Mesodermal cell (in vitro differentiated cells): ENCODE data around the gene GADD45A.

Source experiments
- H3K27ac ChIP-seq: 2 replicates; pipeline ENCODE4 v1.7.0; 2013; ENCODE audit warnings: mild to moderate bottlenecking, low read depth, low read length, moderate library complexity; ENCODE audit not compliant: severe bottlenecking
- H3K36me3 ChIP-seq: 2 replicates; pipeline ENCODE4 v1.7.1; 2013; ENCODE audit warnings: mild to moderate bottlenecking, low read length, moderate library complexity; ENCODE audit not compliant: control insufficient read depth, insufficient read depth
- H3K4me1 ChIP-seq: one replicate; pipeline ENCODE4 v1.7.1; 2013; ENCODE audit warnings: mild to moderate bottlenecking, low read length; ENCODE audit not compliant: insufficient read depth, control insufficient read depth, poor library complexity, severe bottlenecking
- H3K4me3 ChIP-seq: 2 replicates; pipeline ENCODE4 v1.7.0; 2013; ENCODE audit warnings: low read length, control low read depth, mild to moderate bottlenecking; ENCODE audit not compliant: insufficient read depth, poor library complexity, severe bottlenecking; ENCODE audit errors: extremely low read depth
- H3K9me3 ChIP-seq: 2 replicates; pipeline ENCODE4 v1.7.1; 2013; ENCODE audit warnings: mild to moderate bottlenecking, low read length, moderate library complexity; ENCODE audit not compliant: control insufficient read depth
- WGBS, 2 experiments: methylation state at CpG; one replicate each; pipeline ENCODE4 v1.1.5; 2013; ENCODE audit warnings: missing lambda C conversion rate in 2 of 2; ENCODE audit not compliant: insufficient coverage in 2 of 2; 5-methylcytosine and 5-hydroxymethylcytosine counted together

GADD45A gene

DNA sequence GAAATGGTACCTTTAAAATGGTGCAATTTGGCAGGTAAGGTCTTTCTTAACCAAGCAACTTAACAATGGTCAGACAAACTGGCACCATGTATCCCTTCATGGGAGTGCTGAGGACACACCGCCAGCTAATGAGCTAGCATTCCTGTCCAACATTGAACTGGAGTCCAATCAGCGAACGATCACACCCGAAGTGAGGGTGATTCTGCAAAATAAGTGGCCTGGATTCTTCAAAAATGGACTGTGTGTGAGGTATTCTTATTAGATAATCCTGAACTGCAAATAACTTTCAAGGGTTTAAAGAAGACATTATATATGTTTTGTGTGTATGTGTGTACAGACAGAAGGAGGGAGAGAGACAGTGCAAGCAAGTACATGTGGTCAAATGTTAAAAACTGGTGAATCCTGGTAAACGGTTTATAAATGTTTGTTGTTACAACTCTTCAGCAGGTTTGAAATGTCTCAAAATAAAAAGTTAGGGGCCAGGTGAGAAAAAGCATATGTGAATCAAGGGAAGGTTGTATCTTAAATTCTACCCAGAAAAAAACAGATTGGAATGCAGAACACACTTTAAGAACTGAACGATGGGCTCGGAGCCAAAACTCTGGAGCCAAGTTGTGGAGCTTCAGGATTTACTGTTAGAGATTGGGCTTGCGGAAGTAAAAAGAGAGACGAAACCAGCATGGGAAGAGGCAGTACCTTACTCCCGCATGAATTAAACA, 20.9 kb downstream of the GADD45A start:
- Histone ChIP-seq H3K4me1 (peaks cover 26% of the 10 kb centered on the region), H3K9me3 (no peaks in the 10 kb centered on the region), H3K27ac (no peak overlapping the region), H3K36me3 (peaks cover 32% of the 10 kb centered on the region), H3K4me3 (no peak overlapping the region)
- WGBS, 2 experiments = 91 to 96% methylated on average over 7 to 10 of the region's 10 CpGs

DNA sequence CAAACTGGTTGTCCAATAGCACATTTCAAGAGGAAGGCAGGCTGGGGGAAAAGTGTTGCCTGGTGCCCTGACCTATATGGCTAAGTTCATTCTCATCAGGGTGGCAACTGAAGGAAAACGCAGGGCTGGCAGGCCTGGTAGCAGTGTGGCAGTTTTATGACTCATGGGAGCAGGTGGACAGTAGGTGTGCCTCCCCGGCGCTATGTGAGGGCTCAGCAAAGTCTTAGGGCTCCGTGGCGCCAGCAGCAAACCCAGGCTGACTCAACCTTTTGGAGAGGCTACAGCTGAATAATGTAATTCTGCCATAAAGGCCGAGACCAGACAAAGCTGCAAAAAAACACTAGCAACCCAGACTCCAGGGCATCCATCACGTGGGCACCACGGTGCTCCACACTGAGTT, 23.6 kb downstream of the GADD45A start:
- no peaks in the 10 kb centered on the region for H3K9me3 ChIP-seq
- 98 to 99% methylated on average over 5 to 8 of the region's 8 CpGs for WGBS, 2 experiments
- H3K4me3 ChIP-seq = no peak overlapping the region
- peaks cover 43% of the 10 kb centered on the region for H3K4me1 ChIP-seq
- no peak overlapping the region for H3K27ac ChIP-seq
- H3K36me3 ChIP-seq = peaks cover 30% of the 10 kb centered on the region

- Histone ChIP-seq H3K4me3 (no peak overlapping the region), H3K9me3 (no peaks in the 10 kb centered on the region), H3K4me1 (peaks cover 52% of the 10 kb centered on the region), H3K27ac (peak overlapping the region; percentile 54), H3K36me3 (peaks cover 17% of the 10 kb centered on the region)
- WGBS, 2 experiments = 83 to 91% methylated on average over 5 of the region's 5 CpGs
Measured at GRCh38 chr1:67710417-67710816, 25.4 kb downstream of the GADD45A start.

DNA sequence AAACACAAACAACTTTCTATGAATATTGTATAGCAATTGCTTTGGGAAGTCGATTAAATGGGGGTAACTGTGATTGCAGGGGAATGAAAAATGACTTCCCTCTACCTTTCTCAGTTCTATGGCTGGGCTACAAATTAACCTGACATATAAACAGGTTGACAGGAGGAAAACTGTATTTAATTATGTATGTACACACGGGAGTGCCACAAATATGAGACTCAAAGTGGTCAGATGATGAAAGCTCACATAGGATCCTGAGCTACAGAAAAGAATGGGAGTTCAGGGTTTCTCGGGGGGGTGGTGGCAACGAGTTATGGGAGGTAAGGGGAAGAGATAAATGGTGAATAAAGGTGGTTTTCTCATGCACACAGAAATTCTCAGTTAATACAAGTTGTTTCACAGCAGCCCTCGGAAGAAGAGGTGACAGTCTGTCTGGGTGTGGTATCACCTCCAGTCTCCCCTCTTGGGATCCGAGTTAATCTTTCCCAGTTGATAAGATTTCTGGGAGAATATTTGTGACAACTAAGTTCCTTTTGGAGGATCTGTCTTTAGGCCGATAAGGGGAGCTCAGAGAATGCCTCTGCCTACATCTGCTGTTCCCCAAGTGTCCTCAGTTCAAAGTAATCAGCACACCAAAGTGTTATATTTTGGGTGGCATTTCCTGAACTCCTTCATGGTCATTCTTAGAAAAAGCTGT, 26.3 kb downstream of the GADD45A start:
- Histone ChIP-seq H3K27ac (peak overlapping the region; percentile 58), H3K36me3 (peaks cover 9% of the 10 kb centered on the region), H3K9me3 (no peaks in the 10 kb centered on the region), H3K4me3 (no peak overlapping the region), H3K4me1 (peaks cover 52% of the 10 kb centered on the region)
- 83 to 93% methylated on average over 4 to 5 of the region's 7 CpGs for WGBS, 2 experiments

DNA sequence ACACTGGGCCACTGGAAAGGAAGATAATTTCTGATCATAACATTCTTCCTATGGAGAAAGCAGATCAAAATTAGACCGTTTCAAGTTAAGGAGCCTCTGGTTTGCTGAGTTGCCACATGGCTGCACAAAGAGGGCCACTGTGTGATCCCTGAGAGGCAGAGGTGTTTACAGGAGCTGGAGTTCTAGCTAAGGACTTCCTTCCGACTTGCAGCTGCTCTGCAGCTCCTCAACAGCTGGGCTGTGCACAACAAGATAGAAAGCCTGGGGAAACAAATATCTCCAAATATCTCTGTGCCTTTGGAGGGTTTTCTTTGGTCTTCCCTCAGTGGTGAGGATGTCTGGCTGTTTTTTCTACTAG, 26.8 kb downstream of the GADD45A start:
- H3K36me3 ChIP-seq = peaks cover 3% of the 10 kb centered on the region
- WGBS, 2 experiments = 72 to 88% methylated on average over 2 of the region's 2 CpGs
- peaks cover 51% of the 10 kb centered on the region for H3K4me1 ChIP-seq
- H3K4me3 ChIP-seq = no peak overlapping the region
- peak overlapping the region; percentile 58 for H3K27ac ChIP-seq
- H3K9me3 ChIP-seq = no peaks in the 10 kb centered on the region

DNA sequence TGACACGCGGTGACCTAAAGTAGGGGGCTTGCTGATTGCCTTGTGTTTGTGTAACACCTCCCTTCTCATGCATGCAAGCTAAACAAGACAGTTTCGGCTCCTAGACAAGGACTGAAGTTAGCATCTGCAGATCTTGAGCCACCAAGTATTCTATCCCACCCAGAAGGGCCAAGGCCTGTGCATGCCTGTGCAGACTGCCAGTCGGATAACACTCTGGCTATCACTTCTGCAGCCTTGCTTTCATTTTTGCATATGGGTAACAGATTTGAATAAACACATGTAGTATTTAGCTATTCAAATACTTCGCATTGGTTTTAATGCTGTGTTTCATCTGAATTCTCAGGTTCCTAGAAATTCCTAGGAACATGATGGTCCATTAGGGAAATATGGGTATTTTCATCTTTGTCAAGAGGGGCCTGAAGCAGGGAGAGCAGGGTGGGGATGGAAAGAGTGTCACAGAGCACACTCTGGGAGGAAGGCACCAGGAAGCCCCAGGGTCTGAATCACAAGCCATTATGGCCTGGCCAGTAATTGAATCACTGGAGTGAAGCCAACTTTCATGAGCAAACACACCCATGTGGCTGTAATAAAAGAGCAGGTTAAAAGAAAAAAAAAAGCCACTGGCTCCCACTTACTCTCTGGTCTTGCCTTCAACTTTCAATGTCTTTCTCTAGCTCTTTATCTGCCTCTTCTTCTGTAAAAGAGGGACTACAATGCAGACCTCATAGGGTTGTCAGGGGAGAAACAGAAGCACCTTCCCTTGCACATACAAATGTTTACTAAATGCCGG, 28.3 kb downstream of the GADD45A start:
- no peaks in the 10 kb centered on the region for H3K9me3 ChIP-seq
- H3K36me3 ChIP-seq = no peaks in the 10 kb centered on the region
- peaks cover 43% of the 10 kb centered on the region for H3K4me1 ChIP-seq
- 80 to 100% methylated on average over 4 of the region's 6 CpGs for WGBS, 2 experiments
- no peak overlapping the region for H3K27ac ChIP-seq
- H3K4me3 ChIP-seq = no peak overlapping the region

DNA sequence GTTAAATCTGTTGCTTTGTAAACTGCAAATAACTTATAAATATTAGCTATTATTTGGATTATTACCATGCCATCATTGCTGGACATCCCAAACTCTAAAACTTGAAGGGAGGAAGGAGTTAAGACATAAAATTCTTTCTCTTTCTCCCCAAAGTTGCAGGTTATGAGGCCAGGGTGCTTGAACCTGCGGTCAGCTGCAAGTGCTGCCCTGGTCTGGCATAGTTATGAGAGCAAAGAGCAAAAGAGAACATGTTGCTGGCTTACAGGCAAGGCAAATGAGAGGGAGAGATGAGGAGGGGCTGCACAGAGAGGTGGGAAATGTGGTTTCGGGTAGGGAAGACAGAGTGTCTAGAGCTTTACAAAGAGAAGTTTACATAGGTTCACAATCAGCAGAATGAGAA, 30.8 kb downstream of the GADD45A start:
- Histone ChIP-seq H3K27ac (no peak overlapping the region), H3K36me3 (no peaks in the 10 kb centered on the region), H3K4me3 (no peak overlapping the region), H3K4me1 (peaks cover 34% of the 10 kb centered on the region), H3K9me3 (no peaks in the 10 kb centered on the region)
- WGBS, 2 experiments = 78% methylated on average over 1 of the region's 2 CpGs; no CpG with 5 or more reads in 1 of the 2 experiments

- H3K4me3 ChIP-seq = no peak overlapping the region
- H3K4me1 ChIP-seq = peaks cover 32% of the 10 kb centered on the region
- H3K9me3 ChIP-seq = no peaks in the 10 kb centered on the region
- no peaks in the 10 kb centered on the region for H3K36me3 ChIP-seq
- no peak overlapping the region for H3K27ac ChIP-seq
- 93 to 97% methylated on average over 3 to 4 of the region's 4 CpGs for WGBS, 2 experiments
Measured at GRCh38 chr1:67716800-67717199, 31.8 kb downstream of the GADD45A start.

- Histone ChIP-seq H3K4me3 (no peak overlapping the region), H3K4me1 (peaks cover 32% of the 10 kb centered on the region), H3K9me3 (no peaks in the 10 kb centered on the region), H3K36me3 (no peaks in the 10 kb centered on the region), H3K27ac (no peak overlapping the region)
- 93 to 96% methylated on average over 3 to 4 of the region's 4 CpGs for WGBS, 2 experiments
Measured at GRCh38 chr1:67717876-67718275, 32.9 kb downstream of the GADD45A start.

DNA sequence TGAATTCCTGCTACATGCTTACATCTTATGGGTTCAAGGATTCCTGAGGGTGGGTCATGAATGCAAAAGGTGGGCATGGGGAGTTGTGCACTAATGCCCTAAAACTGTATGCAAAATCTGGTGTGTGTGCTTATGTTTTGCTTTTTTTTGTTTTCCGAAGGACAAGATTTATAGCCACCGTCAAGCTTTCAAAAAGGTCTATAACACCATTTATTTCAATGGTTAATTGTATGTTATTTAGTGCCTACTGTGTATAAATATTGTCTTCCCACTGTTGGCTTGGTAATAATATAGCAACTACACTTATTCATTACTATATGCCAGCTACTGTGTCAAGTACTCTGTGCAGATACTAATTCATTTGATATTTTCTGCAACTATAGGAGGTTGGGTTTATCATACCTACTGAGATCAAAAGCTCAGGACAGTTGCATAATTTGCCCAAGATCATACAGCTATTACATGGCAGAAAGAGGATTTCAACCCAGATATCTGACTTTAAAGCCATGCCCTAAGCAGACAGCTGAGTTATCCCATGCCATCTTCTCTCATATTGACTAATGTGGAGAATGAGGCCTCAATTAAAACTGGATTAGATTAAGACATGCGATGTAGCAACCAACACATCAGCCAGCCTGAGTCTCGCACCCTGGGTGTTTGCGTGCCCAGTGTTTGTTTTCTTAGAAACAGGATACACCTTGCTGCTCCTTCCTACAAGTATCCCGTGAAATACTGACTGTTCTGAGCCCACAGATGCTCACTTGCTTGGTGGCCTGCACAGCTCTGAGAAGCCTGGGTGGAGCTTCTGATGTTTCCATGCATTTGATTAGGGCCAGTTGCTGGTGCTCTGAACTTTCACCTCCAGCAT, 34.6 kb downstream of the GADD45A start:
- Histone ChIP-seq H3K27ac (no peak overlapping the region), H3K4me1 (peaks cover 22% of the 10 kb centered on the region), H3K36me3 (no peaks in the 10 kb centered on the region), H3K4me3 (no peak overlapping the region), H3K9me3 (no peaks in the 10 kb centered on the region)
- 87% methylated on average over 4 of the region's 6 CpGs; no CpG with 5 or more reads in 1 of the 2 experiments for WGBS, 2 experiments
